ENCODE results near the gene ATF4.

The ATF4 gene

GRCh38 chr22:39546889-39547586, 26.7 kb downstream of the ATF4 start:
- in situ Hi-C loops (cut with HindIII; ENCODE audit: low pct_ligation_motif_present, low sequenced_read_pairs): no loop called here
- no peak overlapping the region for H3K4me3 ChIP-seq (ENCODE audit: low read depth, low read length)
- no peak overlapping the region for H3K27ac ChIP-seq
- no peaks in the 10 kb centered on the region for H3K36me3 ChIP-seq (replicated peaks)
- no peak for TF ChIP-seq CTCF (IDR thresholded peaks at IDR 0.05; ENCODE audit: low read depth, low read length, missing control alignments)
- peak; percentile 57 for DNase-seq
- H3K27me3 ChIP-seq (replicated peaks): peaks cover 12% of the 10 kb centered on the region

- in situ Hi-C loops (cut with HindIII; ENCODE audit: low pct_ligation_motif_present, low sequenced_read_pairs): no loop called here
- H3K27me3 ChIP-seq (replicated peaks): peaks cover 14% of the 10 kb centered on the region
- TF ChIP-seq CTCF (IDR thresholded peaks at IDR 0.05; ENCODE audit: low read depth, low read length, missing control alignments): no peak
- H3K4me3 ChIP-seq (ENCODE audit: low read depth, low read length): no peak overlapping the region
- no peak overlapping the region for H3K27ac ChIP-seq
- H3K36me3 ChIP-seq (replicated peaks): no peaks in the 10 kb centered on the region
- no peak for DNase-seq
These were observed 27.2 kb downstream of the ATF4 start for GRCh38 chr22:39547587-39547947.

- H3K27ac ChIP-seq: no peak overlapping the region
- H3K36me3 ChIP-seq (replicated peaks): no peaks in the 10 kb centered on the region
- DNase-seq: no peak
- TF ChIP-seq CTCF (IDR thresholded peaks at IDR 0.05; ENCODE audit: low read depth, low read length, missing control alignments): no peak
- in situ Hi-C loops (cut with HindIII; ENCODE audit: low pct_ligation_motif_present, low sequenced_read_pairs): loop anchor here (25.0 kb wide), 1 partner anchor 459 kb away; no protein-coding TSS in a partner anchor
- no peak overlapping the region for H3K4me3 ChIP-seq (ENCODE audit: low read depth, low read length)
- H3K27me3 ChIP-seq (replicated peaks): peaks cover 35% of the 10 kb centered on the region
These were observed 33.1 kb downstream of the ATF4 start for GRCh38 chr22:39553429-39553828.

- Histone ChIP-seq H3K4me3 (ENCODE audit: low read depth, low read length) (no peak overlapping the region), H3K27ac (no peak overlapping the region), H3K27me3 (replicated peaks) (peaks cover 42% of the 10 kb centered on the region), H3K36me3 (replicated peaks) (no peaks in the 10 kb centered on the region)
- in situ Hi-C loops (cut with HindIII; ENCODE audit: low pct_ligation_motif_present, low sequenced_read_pairs): loop anchor here (25.0 kb wide), 1 partner anchor 458 kb away; no protein-coding TSS in a partner anchor
- no peak for DNase-seq
- no peak for TF ChIP-seq CTCF (IDR thresholded peaks at IDR 0.05; ENCODE audit: low read depth, low read length, missing control alignments)
These were observed 33.8 kb downstream of the ATF4 start for GRCh38 chr22:39554151-39554550.

- H3K27me3 ChIP-seq (replicated peaks): peaks cover 43% of the 10 kb centered on the region
- no peaks in the 10 kb centered on the region for H3K36me3 ChIP-seq (replicated peaks)
- no peak overlapping the region for H3K4me3 ChIP-seq (ENCODE audit: low read depth, low read length)
- no peak overlapping the region for H3K27ac ChIP-seq
- TF ChIP-seq CTCF (IDR thresholded peaks at IDR 0.05; ENCODE audit: low read depth, low read length, missing control alignments): peak; percentile 33
- no peak for DNase-seq
- in situ Hi-C loops (cut with HindIII; ENCODE audit: low pct_ligation_motif_present, low sequenced_read_pairs): loop anchor here (25.0 kb wide), 1 partner anchor 455 kb away; no protein-coding TSS in a partner anchor
These were observed 36.8 kb downstream of the ATF4 start for GRCh38 chr22:39556970-39557841.

Measured in brain microvascular endothelial cell (primary cell).